ENCODE results near the gene BEND4.
"Not testable (repeated sequence)": the region's sequence is repeated elsewhere in the genome, so short reads cannot be mapped to it uniquely, and the experiment has no call there.

GRCh38 chr4:42166186-42166585 is 13.7 kb upstream of the BEND4 start:
- not testable (repeated sequence) for TF ChIP-seq POLR2A (IDR thresholded peaks at IDR 0.05; ENCODE audit: low read depth, low read length); USF2 (IDR thresholded peaks at IDR 0.05; ENCODE audit: low read depth, low read length); BHLHE40 (IDR thresholded peaks at IDR 0.05; ENCODE audit: low read depth, low read length); CTCF (conservative IDR thresholded peaks at IDR 0.05; ENCODE audit: low read depth, low read length); SMC3 (IDR thresholded peaks at IDR 0.05; ENCODE audit: low read depth, low read length); MXI1 (IDR thresholded peaks at IDR 0.05; ENCODE audit: borderline replicate concordance, low read depth, low read length); NFE2L2 (IDR thresholded peaks at IDR 0.05; ENCODE audit: low read depth, low read length); CEBPB (IDR thresholded peaks at IDR 0.05; ENCODE audit: low read depth, low read length); RAD21 (IDR thresholded peaks at IDR 0.05; ENCODE audit: low read length); MAFK (IDR thresholded peaks at IDR 0.05; ENCODE audit: low read depth, low read length); CHD1 (IDR thresholded peaks at IDR 0.05; ENCODE audit: low read depth, low read length)

Measured in IMR-90 (cell line).